HG03039 (cell line): ENCODE results near the gene TRPM3.
"Not testable (repeated sequence)": the region's sequence is repeated elsewhere in the genome, so short reads cannot be mapped to it uniquely, and the experiment has no call there.

ENCODE experiments used
- ATAC-seq: cut with Tn5 transposase; IDR thresholded peaks from one replicate; pipeline ENCODE4 v1.9.1; 2021; ENCODE audit warnings: mild to moderate bottlenecking, moderate library complexity; ENCODE audit not compliant: unreplicated experiment

The TRPM3 gene

GRCh38 chr9:71001780-71002386, 119.5 kb downstream of the TRPM3 start:
- ATAC-seq = no peak

GRCh38 chr9:70998962-70999361, 122.5 kb downstream of the TRPM3 start:
- no peak for ATAC-seq

GRCh38 chr9:70995511-70995910, 125.9 kb downstream of the TRPM3 start:
- ATAC-seq = no peak

GRCh38 chr9:70994582-70994981, 126.8 kb downstream of the TRPM3 start:
- ATAC-seq = no peak

- ATAC-seq = no peak
These were observed 132.9 kb downstream of the TRPM3 start for GRCh38 chr9:70988551-70988950.

GRCh38 chr9:70987986-70988385, 133.4 kb downstream of the TRPM3 start:
- ATAC-seq = no peak

- ATAC-seq = no peak
These were observed 134.4 kb downstream of the TRPM3 start for GRCh38 chr9:70986984-70987383.

- ATAC-seq = no peak
These were observed 137.6 kb downstream of the TRPM3 start for GRCh38 chr9:70983723-70984295.

- no peak for ATAC-seq
These were observed 140.1 kb downstream of the TRPM3 start for GRCh38 chr9:70981312-70981711.

- ATAC-seq = no peak
These were observed 141.5 kb downstream of the TRPM3 start for GRCh38 chr9:70979966-70980365.

GRCh38 chr9:70978085-70978484, 143.3 kb downstream of the TRPM3 start:
- ATAC-seq = no peak

GRCh38 chr9:70975821-70976220, 145.6 kb downstream of the TRPM3 start:
- ATAC-seq = no peak

- ATAC-seq = no peak
These were observed 149.7 kb downstream of the TRPM3 start for GRCh38 chr9:70971723-70972122.

GRCh38 chr9:70966380-70966779, 155.0 kb downstream of the TRPM3 start:
- not testable (repeated sequence) for ATAC-seq

GRCh38 chr9:70964861-70965260, 156.6 kb downstream of the TRPM3 start:
- ATAC-seq = no peak

- ATAC-seq = no peak
These were observed 157.9 kb downstream of the TRPM3 start for GRCh38 chr9:70963554-70963953.

GRCh38 chr9:70962761-70963440, 158.5 kb downstream of the TRPM3 start:
- no peak for ATAC-seq

- no peak for ATAC-seq
These were observed 162.1 kb downstream of the TRPM3 start for GRCh38 chr9:70959366-70959765.

GRCh38 chr9:70954596-70955143, 166.8 kb downstream of the TRPM3 start:
- no peak for ATAC-seq

GRCh38 chr9:70954126-70954525, 167.3 kb downstream of the TRPM3 start:
- ATAC-seq = no peak

GRCh38 chr9:70951749-70952727, 169.4 kb downstream of the TRPM3 start:
- no peak for ATAC-seq
